HEK293 (cell line): Measurements from ENCODE around the gene TMEM240.
A peak's percentile ranks its signal among the peaks of the same experiment; 100 is the strongest.

Experiments
- CTCF ChIA-PET: fragments of 350-600 bp; formaldehyde crosslinking; extraction: SDS; loops from one replicate; lab custom pipeline; 2021; ENCODE audit warnings: antibody characterized with exemption; lab: Yijun Ruan, JAX
- POLR2A ChIA-PET: fragments of 300-600 bp; formaldehyde crosslinking; extraction: SDS; loops from one replicate; lab custom pipeline; 2020; ENCODE audit warnings: antibody characterized with exemption, inconsistent platforms; lab: Yijun Ruan, JAX
- H3K27ac ChIP-seq: fragments of 200-500 bp; sonication (Bioruptor generic); 2 replicates; pipeline ENCODE4 v1.5.1; 2014; ENCODE audit warnings: low read depth, low read length, control low read depth, inconsistent platforms; ENCODE audit errors: extremely low read depth
- H3K36me3 ChIP-seq, 2 experiments: fragments of 200-500 bp in 1 of 2; sonication (Bioruptor generic) in 1 of 2; 1 replicate in 1 of 2; 2 replicates in 1 of 2; pipeline ENCODE4 v1.5.1; 2014 to 2017; ENCODE audit warnings: inconsistent platforms in 2 of 2, low read length in 2 of 2; ENCODE audit not compliant: control insufficient read depth in 2 of 2, insufficient read depth in 1 of 2
- H3K4me1 ChIP-seq: fragments of 200-500 bp; sonication (Bioruptor generic); 2 replicates; pipeline ENCODE4 v1.5.1; 2014; ENCODE audit warnings: mild to moderate bottlenecking, low read length, inconsistent platforms; ENCODE audit not compliant: control insufficient read depth, insufficient read depth
- H3K4me3 ChIP-seq: 2 replicates; pipeline ENCODE4 v1.5.1; 2011; ENCODE audit warnings: low read depth, mild to moderate bottlenecking, control low read depth, low read length, moderate library complexity
- H3K9me3 ChIP-seq: fragments of 200-500 bp; sonication (Bioruptor generic); 2 replicates; pipeline ENCODE4 v1.5.1; 2014; ENCODE audit warnings: low read depth, low read length, inconsistent platforms; ENCODE audit not compliant: control insufficient read depth, insufficient read depth
- BCL11A ChIP-seq: fragments of 450-650 bp; formaldehyde crosslinking; IDR thresholded peaks from 2 replicates; pipeline ENCODE4 v1.5.1; 2016; ENCODE audit warnings: low read depth, missing biosample characterization, missing genetic modification characterization
- BCL11B ChIP-seq: fragments of 450-650 bp; formaldehyde crosslinking; IDR thresholded peaks from 2 replicates; pipeline ENCODE4 v1.5.1; 2016; ENCODE audit warnings: low read depth, missing biosample characterization, missing genetic modification characterization
- EGR2 ChIP-seq: fragments of 450-650 bp; formaldehyde crosslinking; IDR thresholded peaks from 2 replicates; pipeline ENCODE4 v1.5.1; 2016; ENCODE audit warnings: low read depth, missing biosample characterization, missing genetic modification characterization
- FEZF1 ChIP-seq: fragments of 450-650 bp; formaldehyde crosslinking; IDR thresholded peaks from 2 replicates; pipeline ENCODE4 v1.5.1; 2016; ENCODE audit warnings: missing biosample characterization, missing genetic modification characterization
- GLIS2 ChIP-seq: fragments of 450-650 bp; formaldehyde crosslinking; IDR thresholded peaks from 2 replicates; pipeline ENCODE4 v1.5.1; 2016; ENCODE audit warnings: missing biosample characterization, missing genetic modification characterization
- SCRT1 ChIP-seq: fragments of 450-650 bp; formaldehyde crosslinking; IDR thresholded peaks from 2 replicates; pipeline ENCODE4 v1.5.1; 2016; ENCODE audit warnings: missing biosample characterization, missing genetic modification characterization, borderline replicate concordance
- WT1 ChIP-seq: fragments of 450-650 bp; formaldehyde crosslinking; IDR thresholded peaks from 2 replicates; pipeline ENCODE4 v1.5.1; 2016; ENCODE audit warnings: missing biosample characterization, missing genetic modification characterization
- ZFP41 ChIP-seq: fragments of 450-650 bp; formaldehyde crosslinking; IDR thresholded peaks from 2 replicates; pipeline ENCODE4 v1.5.1; 2016; ENCODE audit warnings: missing biosample characterization, missing genetic modification characterization, borderline replicate concordance
- ZIC2 ChIP-seq: fragments of 450-650 bp; formaldehyde crosslinking; IDR thresholded peaks from 2 replicates; pipeline ENCODE4 v1.5.1; 2016; ENCODE audit warnings: missing biosample characterization, missing genetic modification characterization
- ZNF416 ChIP-seq: fragments of 450-650 bp; formaldehyde crosslinking; IDR thresholded peaks from 2 replicates; pipeline ENCODE4 v1.5.1; 2016; ENCODE audit warnings: missing biosample characterization, missing genetic modification characterization
- ZNF48 ChIP-seq: fragments of 450-650 bp; formaldehyde crosslinking; IDR thresholded peaks from 2 replicates; pipeline ENCODE4 v1.5.1; 2016; ENCODE audit warnings: missing biosample characterization, missing genetic modification characterization
- ZNF664 ChIP-seq: fragments of 450-650 bp; formaldehyde crosslinking; IDR thresholded peaks from 2 replicates; pipeline ENCODE4 v1.5.1; 2016; ENCODE audit warnings: missing biosample characterization, missing genetic modification characterization
- ZNF785 ChIP-seq: fragments of 450-650 bp; formaldehyde crosslinking; IDR thresholded peaks from 2 replicates; pipeline ENCODE4 v1.5.1; 2016; ENCODE audit warnings: missing biosample characterization, missing genetic modification characterization
- TF ChIP-seq, protein P1 (sequence below): fragments of 450-650 bp; formaldehyde crosslinking; conservative IDR thresholded peaks from 2 replicates; pipeline ENCODE4 v1.5.1; 2016; ENCODE audit warnings: low read depth, missing biosample characterization, missing genetic modification characterization
- TF ChIP-seq, protein P2 (sequence below): fragments of 450-650 bp; formaldehyde crosslinking; IDR thresholded peaks from 2 replicates; pipeline ENCODE4 v1.5.1; 2016; ENCODE audit warnings: missing biosample characterization, missing genetic modification characterization
- TF ChIP-seq, protein P3 (sequence below): IDR thresholded peaks from 2 replicates; pipeline ENCODE4 v1.6.1; 2011; ENCODE audit warnings: mild to moderate bottlenecking, low read depth, low read length, borderline replicate concordance
- TF ChIP-seq, protein P4 (sequence below): fragments of 450-650 bp; formaldehyde crosslinking; IDR thresholded peaks from 2 replicates; pipeline ENCODE4 v1.5.0; 2017; ENCODE audit warnings: missing biosample characterization, missing genetic modification characterization, borderline replicate concordance

Gene TMEM240

DNA sequence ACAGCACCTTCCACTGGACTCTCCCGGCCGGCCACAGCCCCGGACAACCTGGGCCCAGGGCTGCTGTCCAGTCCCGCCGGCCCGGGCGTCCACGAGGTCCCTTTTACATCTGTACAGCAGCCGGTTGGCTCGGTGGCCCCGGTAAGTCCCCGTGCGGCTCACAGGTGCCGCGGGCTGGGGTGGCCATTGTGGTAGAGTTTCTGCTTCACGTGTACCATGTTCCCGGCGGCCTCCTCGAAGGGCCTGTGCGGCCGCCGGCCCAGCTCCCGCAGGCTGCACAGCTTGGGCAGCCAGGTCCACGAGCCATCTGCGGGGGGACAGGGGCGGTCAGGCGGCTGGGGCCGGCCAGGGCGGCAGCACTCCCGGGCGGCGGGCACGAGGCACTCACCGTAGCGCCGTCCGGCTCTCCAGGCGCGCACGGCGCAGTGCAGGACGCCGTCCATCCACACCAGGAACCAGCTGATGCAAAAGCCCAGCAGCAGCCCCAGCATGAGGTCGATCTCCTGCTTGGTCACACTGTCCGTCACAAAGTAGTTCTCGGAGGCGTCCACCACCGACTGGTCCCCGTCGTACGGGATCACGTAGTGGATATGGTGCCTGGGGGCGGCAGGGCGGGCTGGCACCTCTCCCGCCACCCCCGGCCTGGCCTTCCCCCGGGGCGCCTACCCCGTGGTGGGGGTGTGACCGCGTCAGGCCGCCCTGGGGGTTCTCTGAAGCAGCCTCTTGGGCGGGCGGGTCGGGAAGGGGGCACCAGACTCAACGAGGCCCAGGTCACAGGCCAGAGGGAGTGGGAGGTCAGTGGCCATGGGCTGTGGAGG, 5.0 kb downstream of the TMEM240 start (continued):
- TF ChIP-seq ZNF48 (no peak), EGR2 (tag by site-specific recombination) (peak; percentile 30; the same call in 1 of the 2 replicates), ZIC2 (tag by site-specific recombination) (no peak), WT1 (tag by site-specific recombination) (no peak)
- TF ChIP-seq, protein P1, sequence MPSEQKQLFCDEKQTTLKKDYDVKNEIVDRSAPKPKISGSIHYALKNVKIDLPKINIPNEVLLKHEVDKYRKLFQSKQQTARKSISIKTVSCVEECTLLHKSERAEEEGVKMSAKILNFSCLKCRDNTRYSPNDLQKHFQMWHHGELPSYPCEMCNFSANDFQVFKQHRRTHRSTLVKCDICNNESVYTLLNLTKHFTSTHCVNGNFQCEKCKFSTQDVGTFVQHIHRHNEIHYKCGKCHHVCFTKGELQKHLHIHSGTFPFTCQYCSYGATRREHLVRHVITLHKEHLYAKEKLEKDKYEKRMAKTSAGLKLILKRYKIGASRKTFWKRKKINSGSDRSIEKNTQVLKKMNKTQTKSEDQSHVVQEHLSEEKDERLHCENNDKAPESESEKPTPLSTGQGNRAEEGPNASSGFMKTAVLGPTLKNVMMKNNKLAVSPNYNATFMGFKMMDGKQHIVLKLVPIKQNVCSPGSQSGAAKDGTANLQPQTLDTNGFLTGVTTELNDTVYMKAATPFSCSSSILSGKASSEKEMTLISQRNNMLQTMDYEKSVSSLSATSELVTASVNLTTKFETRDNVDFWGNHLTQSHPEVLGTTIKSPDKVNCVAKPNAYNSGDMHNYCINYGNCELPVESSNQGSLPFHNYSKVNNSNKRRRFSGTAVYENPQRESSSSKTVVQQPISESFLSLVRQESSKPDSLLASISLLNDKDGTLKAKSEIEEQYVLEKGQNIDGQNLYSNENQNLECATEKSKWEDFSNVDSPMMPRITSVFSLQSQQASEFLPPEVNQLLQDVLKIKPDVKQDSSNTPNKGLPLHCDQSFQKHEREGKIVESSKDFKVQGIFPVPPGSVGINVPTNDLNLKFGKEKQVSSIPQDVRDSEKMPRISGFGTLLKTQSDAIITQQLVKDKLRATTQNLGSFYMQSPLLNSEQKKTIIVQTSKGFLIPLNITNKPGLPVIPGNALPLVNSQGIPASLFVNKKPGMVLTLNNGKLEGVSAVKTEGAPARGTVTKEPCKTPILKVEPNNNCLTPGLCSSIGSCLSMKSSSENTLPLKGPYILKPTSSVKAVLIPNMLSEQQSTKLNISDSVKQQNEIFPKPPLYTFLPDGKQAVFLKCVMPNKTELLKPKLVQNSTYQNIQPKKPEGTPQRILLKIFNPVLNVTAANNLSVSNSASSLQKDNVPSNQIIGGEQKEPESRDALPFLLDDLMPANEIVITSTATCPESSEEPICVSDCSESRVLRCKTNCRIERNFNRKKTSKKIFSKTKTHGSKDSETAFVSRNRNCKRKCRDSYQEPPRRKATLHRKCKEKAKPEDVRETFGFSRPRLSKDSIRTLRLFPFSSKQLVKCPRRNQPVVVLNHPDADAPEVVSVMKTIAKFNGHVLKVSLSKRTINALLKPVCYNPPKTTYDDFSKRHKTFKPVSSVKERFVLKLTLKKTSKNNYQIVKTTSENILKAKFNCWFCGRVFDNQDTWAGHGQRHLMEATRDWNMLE (tag by site-specific recombination), result no peak
- TF ChIP-seq, all 188 proteins: peak for 3

DNA sequence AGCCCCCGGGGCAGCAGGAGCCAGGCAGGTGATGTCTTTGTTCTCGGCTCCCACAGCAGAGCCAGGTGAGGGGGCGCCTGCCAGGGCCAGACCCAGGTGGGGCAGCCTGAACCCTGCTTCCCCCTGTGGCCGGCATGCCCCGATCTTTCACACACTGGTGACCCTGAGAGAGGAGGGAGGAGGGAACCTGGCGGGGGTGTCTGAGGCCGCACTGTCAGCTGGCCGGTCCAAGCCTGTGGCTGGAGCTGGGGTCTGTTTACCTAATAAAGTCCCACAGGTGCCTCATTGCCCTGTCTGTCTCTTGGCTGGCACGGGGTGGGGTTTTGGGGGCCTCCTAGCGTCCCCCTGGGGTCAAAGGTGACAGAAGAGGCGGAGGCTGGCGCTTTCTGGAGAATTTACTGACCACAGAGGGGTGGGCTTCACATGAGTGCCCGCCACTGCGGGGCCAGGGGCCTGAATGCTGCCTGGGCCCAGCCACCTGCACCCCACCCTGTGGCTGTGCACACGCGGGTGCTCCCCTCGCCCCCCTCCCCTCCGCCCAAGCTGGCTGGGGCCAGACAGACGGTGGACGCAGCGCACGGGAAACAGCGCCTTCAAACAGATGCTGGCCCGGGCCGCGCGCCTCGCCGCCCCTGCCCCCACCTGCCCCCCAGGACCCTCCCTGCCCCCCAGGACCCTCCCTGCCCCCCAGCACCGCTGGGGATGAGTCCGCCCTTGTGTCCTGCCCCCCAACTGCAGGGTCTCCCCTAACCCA, 5.8 kb downstream of the TMEM240 start:
- Histone ChIP-seq H3K4me1 (no peaks in the 10 kb centered on the region), H3K27ac (no peak overlapping the region), H3K4me3 (no peak overlapping the region), H3K9me3 (no peaks in the 10 kb centered on the region), H3K36me3 (peaks cover 0 to 62% of the 10 kb centered on the region in 2 experiments; a peak in 2 of 3 replicates)
- ChIA-PET POLR2A (interaction anchor here (0.6 kb wide), 1 partner anchor 139 kb away, joined by 3 read pairs; no protein-coding TSS in a partner anchor), CTCF (no interaction called here)
- peak; percentile 10; the same call in 1 of the 2 replicates for TF ChIP-seq GLIS2 (tag by site-specific recombination)
- TF ChIP-seq ZNF48, result no peak
- TF ChIP-seq ZNF785 (tag by site-specific recombination), result no peak
- TF ChIP-seq ZNF416 (tag by site-specific recombination), result no peak
- TF ChIP-seq FEZF1, result no peak
- TF ChIP-seq SCRT1 (tag by site-specific recombination), result no peak
- 0 out of 2 replicates have a peak, but pooled peaks have one; percentile 40 for TF ChIP-seq BCL11B (tag by site-specific recombination)
- TF ChIP-seq, protein P2, sequence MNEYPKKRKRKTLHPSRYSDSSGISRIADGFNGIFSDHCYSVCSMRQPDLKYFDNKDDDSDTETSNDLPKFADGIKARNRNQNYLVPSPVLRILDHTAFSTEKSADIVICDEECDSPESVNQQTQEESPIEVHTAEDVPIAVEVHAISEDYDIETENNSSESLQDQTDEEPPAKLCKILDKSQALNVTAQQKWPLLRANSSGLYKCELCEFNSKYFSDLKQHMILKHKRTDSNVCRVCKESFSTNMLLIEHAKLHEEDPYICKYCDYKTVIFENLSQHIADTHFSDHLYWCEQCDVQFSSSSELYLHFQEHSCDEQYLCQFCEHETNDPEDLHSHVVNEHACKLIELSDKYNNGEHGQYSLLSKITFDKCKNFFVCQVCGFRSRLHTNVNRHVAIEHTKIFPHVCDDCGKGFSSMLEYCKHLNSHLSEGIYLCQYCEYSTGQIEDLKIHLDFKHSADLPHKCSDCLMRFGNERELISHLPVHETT (tag by site-specific recombination), result no peak
- no peak for TF ChIP-seq ZNF664 (tag by site-specific recombination)
- TF ChIP-seq, protein P3, sequence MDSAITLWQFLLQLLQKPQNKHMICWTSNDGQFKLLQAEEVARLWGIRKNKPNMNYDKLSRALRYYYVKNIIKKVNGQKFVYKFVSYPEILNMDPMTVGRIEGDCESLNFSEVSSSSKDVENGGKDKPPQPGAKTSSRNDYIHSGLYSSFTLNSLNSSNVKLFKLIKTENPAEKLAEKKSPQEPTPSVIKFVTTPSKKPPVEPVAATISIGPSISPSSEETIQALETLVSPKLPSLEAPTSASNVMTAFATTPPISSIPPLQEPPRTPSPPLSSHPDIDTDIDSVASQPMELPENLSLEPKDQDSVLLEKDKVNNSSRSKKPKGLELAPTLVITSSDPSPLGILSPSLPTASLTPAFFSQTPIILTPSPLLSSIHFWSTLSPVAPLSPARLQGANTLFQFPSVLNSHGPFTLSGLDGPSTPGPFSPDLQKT, result no peak
- TF ChIP-seq ZFP41, result no peak
- TF ChIP-seq, protein P4, sequence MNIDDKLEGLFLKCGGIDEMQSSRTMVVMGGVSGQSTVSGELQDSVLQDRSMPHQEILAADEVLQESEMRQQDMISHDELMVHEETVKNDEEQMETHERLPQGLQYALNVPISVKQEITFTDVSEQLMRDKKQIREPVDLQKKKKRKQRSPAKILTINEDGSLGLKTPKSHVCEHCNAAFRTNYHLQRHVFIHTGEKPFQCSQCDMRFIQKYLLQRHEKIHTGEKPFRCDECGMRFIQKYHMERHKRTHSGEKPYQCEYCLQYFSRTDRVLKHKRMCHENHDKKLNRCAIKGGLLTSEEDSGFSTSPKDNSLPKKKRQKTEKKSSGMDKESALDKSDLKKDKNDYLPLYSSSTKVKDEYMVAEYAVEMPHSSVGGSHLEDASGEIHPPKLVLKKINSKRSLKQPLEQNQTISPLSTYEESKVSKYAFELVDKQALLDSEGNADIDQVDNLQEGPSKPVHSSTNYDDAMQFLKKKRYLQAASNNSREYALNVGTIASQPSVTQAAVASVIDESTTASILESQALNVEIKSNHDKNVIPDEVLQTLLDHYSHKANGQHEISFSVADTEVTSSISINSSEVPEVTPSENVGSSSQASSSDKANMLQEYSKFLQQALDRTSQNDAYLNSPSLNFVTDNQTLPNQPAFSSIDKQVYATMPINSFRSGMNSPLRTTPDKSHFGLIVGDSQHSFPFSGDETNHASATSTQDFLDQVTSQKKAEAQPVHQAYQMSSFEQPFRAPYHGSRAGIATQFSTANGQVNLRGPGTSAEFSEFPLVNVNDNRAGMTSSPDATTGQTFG (tag by site-specific recombination), result no peak
- peak; percentile 18; the same call in 1 of the 2 replicates for TF ChIP-seq BCL11A (tag by site-specific recombination)
- TF ChIP-seq, protein P1 (tag by site-specific recombination), result no peak
